H1 (cell line): ENCODE data around the gene CACNA1C. TPM values are rescaled to one million over a fixed set of nuclear protein-coding genes. Genes with fewer than 3 reads are reported as not detected.

ENCODE experiments used
- CTCF ChIA-PET: fragments of 300-600 bp; sonication (Branson Sonifier 250); formaldehyde crosslinking; loops from one replicate; lab custom pipeline; 2021; ENCODE audit not compliant: partially characterized antibody; lab: Charles Lee
- POLR2A ChIA-PET: fragments of 300-600 bp; sonication (Branson Sonifier 250); formaldehyde crosslinking; loops from one replicate; lab custom pipeline; 2021; ENCODE audit warnings: inconsistent platforms; ENCODE audit not compliant: partially characterized antibody; lab: Charles Lee
- DNase-seq, 2 experiments: peaks; one replicate each; pipeline versions ENCODE4 v3.0.0 to v3.0.0-alpha.2; 2010 to 2022; ENCODE audit warnings: low spot score in 2 of 2, low read depth in 1 of 2, mixed read lengths in 1 of 2
- FAIRE-seq: peaks from 2 replicates; lab custom pipeline; 2011; peaks lifted over from hg19 to GRCh38; lab: Jason Lieb, UNC
- H2AFZ ChIP-seq: 2 replicates; pipeline ENCODE4 v1.8.1; 2012; ENCODE audit warnings: low read length, inconsistent platforms
- H2AK5ac ChIP-seq: 2 replicates; pipeline ENCODE4 v1.6.1; 2013; ENCODE audit warnings: low read depth, low read length
- H2BK120ac ChIP-seq: replicated peaks from 2 replicates; pipeline ENCODE3; 2013; ENCODE audit warnings: low read depth, low read length, inconsistent platforms
- H2BK12ac ChIP-seq: 2 replicates; pipeline ENCODE4 v1.6.1; 2013; ENCODE audit warnings: low read depth, low read length
- H2BK15ac ChIP-seq: 2 replicates; pipeline ENCODE4 v1.6.1; 2013; ENCODE audit warnings: low read length
- H2BK20ac ChIP-seq: 2 replicates; pipeline ENCODE4 v1.6.1; 2013; ENCODE audit warnings: low read length
- H2BK5ac ChIP-seq: 2 replicates; pipeline ENCODE4 v1.6.1; 2013; ENCODE audit warnings: low read depth, low read length
- H3K14ac ChIP-seq: 2 replicates; pipeline ENCODE4 v1.6.1; 2013; ENCODE audit warnings: inconsistent platforms; ENCODE audit not compliant: insufficient read length
- H3K18ac ChIP-seq: 2 replicates; pipeline ENCODE4 v1.6.1; 2013; ENCODE audit warnings: low read length; ENCODE audit errors: extremely low read depth
- H3K23ac ChIP-seq: 2 replicates; pipeline ENCODE4 v1.6.1; 2013; ENCODE audit warnings: inconsistent platforms; ENCODE audit not compliant: insufficient read length
- H3K23me2 ChIP-seq: 2 replicates; pipeline ENCODE4 v1.6.1; 2013; ENCODE audit warnings: low read depth, low read length
- H3K27ac ChIP-seq: 2 replicates; pipeline ENCODE4 v1.6.1; 2011; ENCODE audit warnings: low read depth, low read length, inconsistent platforms
- H3K27me3 ChIP-seq, 4 experiments: replicated peaks in 1 of 4; 1 replicate in 1 of 4; 2 replicates in 3 of 4; pipeline versions ENCODE4 v1.6.1 to v1.8.1; 2011 to 2013; ENCODE audit warnings: low read length in 3 of 4, mild to moderate bottlenecking in 3 of 4, inconsistent platforms in 2 of 4, mixed read lengths in 2 of 4, moderate library complexity in 1 of 4; ENCODE audit not compliant: control insufficient read depth in 3 of 4, insufficient read depth in 3 of 4; ENCODE audit errors: extremely low read depth in 1 of 4
- H3K36me3 ChIP-seq, 4 experiments: 2 replicates each; pipeline versions ENCODE4 v1.6.1 to v1.8.1; 2011 to 2013; ENCODE audit warnings: mild to moderate bottlenecking in 4 of 4, low read length in 3 of 4, moderate library complexity in 2 of 4, control low read depth in 1 of 4, inconsistent platforms in 1 of 4; ENCODE audit not compliant: insufficient read depth in 4 of 4, control insufficient read depth in 2 of 4
- H3K4ac ChIP-seq: replicated peaks from 2 replicates; pipeline ENCODE3; 2013; ENCODE audit warnings: low read length, low read depth, mixed read lengths, inconsistent platforms; ENCODE audit not compliant: insufficient read length
- H3K4me1 ChIP-seq, 4 experiments: replicated peaks in 1 of 4; 1 replicate in 1 of 4; 2 replicates in 3 of 4; pipeline versions ENCODE4 v1.6.1 to v1.8.1; 2011 to 2013; ENCODE audit warnings: low read length in 3 of 4, inconsistent platforms in 2 of 4, mixed read lengths in 1 of 4; ENCODE audit not compliant: insufficient read depth in 4 of 4, control insufficient read depth in 3 of 4
- H3K4me2 ChIP-seq, 2 experiments: 2 replicates each; pipeline versions ENCODE4 v1.6.1 to v1.8.1; 2011 to 2013; ENCODE audit warnings: low read depth in 2 of 2, low read length in 2 of 2, control low read depth in 1 of 2, inconsistent platforms in 1 of 2, mild to moderate bottlenecking in 1 of 2; ENCODE audit not compliant: insufficient read depth in 1 of 2
- H3K4me3 ChIP-seq, 4 experiments: fragments of 200-600, 300-600 bp in 1 of 4; sonication (generic), shearing (Covaris generic), sonication (Bioruptor Twin) in 1 of 4; 2 replicates each; pipeline versions ENCODE4 v1.5.1 to v1.8.1; 2011 to 2016; ENCODE audit warnings: low read length in 4 of 4, low read depth in 3 of 4, control low read depth in 2 of 4, inconsistent platforms in 2 of 4, mild to moderate bottlenecking in 2 of 4, mixed read lengths in 1 of 4, moderate library complexity in 1 of 4; ENCODE audit not compliant: insufficient read depth in 2 of 4; ENCODE audit errors: extremely low read depth in 1 of 4
- H3K56ac ChIP-seq: replicated peaks from 2 replicates; pipeline ENCODE3; 2013; ENCODE audit warnings: low read depth, mild to moderate bottlenecking, mixed read lengths, low read length, inconsistent platforms; ENCODE audit not compliant: insufficient read length
- H3K79me1 ChIP-seq: 2 replicates; pipeline ENCODE4 v1.6.1; 2013; ENCODE audit warnings: low read depth, low read length, control low read depth
- H3K79me2 ChIP-seq, 2 experiments: 2 replicates each; pipeline versions ENCODE4 v1.6.1 to v1.8.1; 2012 to 2013; ENCODE audit warnings: low read length in 2 of 2, mild to moderate bottlenecking in 2 of 2, inconsistent platforms in 1 of 2; ENCODE audit not compliant: insufficient read depth in 2 of 2, control insufficient read depth in 1 of 2
- H3K9ac ChIP-seq, 4 experiments: replicated peaks in 1 of 4; 1 replicate in 1 of 4; 2 replicates in 3 of 4; pipeline versions ENCODE4 v1.6.1 to v1.8.1; 2011 to 2013; ENCODE audit warnings: low read depth in 3 of 4, low read length in 3 of 4, control low read depth in 2 of 4, mild to moderate bottlenecking in 2 of 4, moderate library complexity in 2 of 4, inconsistent platforms in 1 of 4; ENCODE audit errors: extremely low read depth in 1 of 4
- H3K9me3 ChIP-seq, 2 experiments: 2 replicates each; pipeline versions ENCODE4 v1.6.1 to v1.8.1; 2012 to 2013; ENCODE audit warnings: mild to moderate bottlenecking in 2 of 2, moderate library complexity in 2 of 2, control low read depth in 1 of 2, inconsistent platforms in 1 of 2, low read depth in 1 of 2, low read length in 1 of 2, mixed read lengths in 1 of 2; ENCODE audit not compliant: insufficient read depth in 2 of 2
- H4K20me1 ChIP-seq, 2 experiments: replicated peaks in 1 of 2; 2 replicates each; pipeline versions ENCODE3 to v1.8.1; 2011 to 2013; ENCODE audit warnings: inconsistent platforms in 2 of 2, low read length in 2 of 2, mild to moderate bottlenecking in 1 of 2; ENCODE audit not compliant: insufficient read depth in 2 of 2, control insufficient read depth in 1 of 2
- H4K5ac ChIP-seq: 2 replicates; pipeline ENCODE4 v1.6.1; 2013; ENCODE audit warnings: low read length, low read depth, mixed read lengths, inconsistent platforms; ENCODE audit not compliant: insufficient read length
- H4K8ac ChIP-seq: 2 replicates; pipeline ENCODE4 v1.8.0; 2013; ENCODE audit warnings: mild to moderate bottlenecking, moderate library complexity, low read length, inconsistent platforms; ENCODE audit not compliant: insufficient read depth; ENCODE audit errors: extremely low read depth
- H4K91ac ChIP-seq: replicated peaks from 2 replicates; pipeline ENCODE3; 2013; ENCODE audit warnings: low read length, mixed read lengths, inconsistent platforms; ENCODE audit not compliant: insufficient read length
- ATF2 ChIP-seq: IDR thresholded peaks from 2 replicates; pipeline ENCODE4 v1.6.1; 2012; ENCODE audit warnings: low read length, inconsistent platforms
- CBX8 ChIP-seq: fragments of 300-800, 300-1000 bp; sonication (generic); IDR thresholded peaks from 2 replicates; pipeline ENCODE4 v1.7.1; 2016; ENCODE audit warnings: low read depth, low read length, borderline replicate concordance
- CHD1 ChIP-seq: IDR thresholded peaks from 2 replicates; pipeline ENCODE4 v1.6.1; 2012; ENCODE audit warnings: low read depth, low read length, improper control_type of control experiment
- EZH2 ChIP-seq: fragments of 200-600 bp; sonication (generic); IDR thresholded peaks from 2 replicates; pipeline ENCODE4 v1.7.1; 2012; ENCODE audit warnings: low read depth, mild to moderate bottlenecking, moderate library complexity, low read length, inconsistent platforms; ENCODE audit not compliant: severe bottlenecking
- FOSL1 ChIP-seq: IDR thresholded peaks from 2 replicates; pipeline ENCODE4 v1.6.1; 2011; ENCODE audit warnings: mild to moderate bottlenecking, low read depth, low read length, moderate library complexity; ENCODE audit not compliant: insufficient read depth
- HDAC6 ChIP-seq: IDR thresholded peaks from one replicate; pipeline ENCODE4 v1.7.1; 2012; ENCODE audit warnings: low read depth, mild to moderate bottlenecking, inconsistent platforms, low read length, moderate library complexity
- KDM4A ChIP-seq: IDR thresholded peaks from one replicate; pipeline ENCODE4 v1.7.1; 2012; ENCODE audit warnings: low read depth, mild to moderate bottlenecking, moderate library complexity, low read length, inconsistent platforms; ENCODE audit not compliant: severe bottlenecking
- USF2 ChIP-seq: IDR thresholded peaks from 2 replicates; pipeline ENCODE4 v1.6.1; 2011; ENCODE audit warnings: low read length, improper control_type of control experiment
- YY1 ChIP-seq: IDR thresholded peaks from 2 replicates; pipeline ENCODE4 v1.6.1; 2011; ENCODE audit warnings: low read depth, mild to moderate bottlenecking, low read length
- WGBS, 2 experiments: shearing (Covaris generic) in 1 of 2; methylation state at CpG; one replicate each; pipeline versions ENCODE4 v1.1.6 to v1.1.7; 2013 to 2015; ENCODE audit warnings: low lambda C conversion rate in 2 of 2, mixed read lengths in 2 of 2, inconsistent platforms in 1 of 2, low coverage in 1 of 2, missing lambda C conversion rate in 1 of 2; ENCODE audit not compliant: insufficient replicate concordance in 2 of 2, insufficient coverage in 1 of 2, insufficient read length in 1 of 2; ENCODE audit errors: extremely low coverage in 1 of 2, missing lambda C conversion rate in 1 of 2; 5-methylcytosine and 5-hydroxymethylcytosine counted together
- polyA plus RNA-seq, 7 experiments: library from polyadenylated mRNA; depleted of rRNA in 3 of 7; stranded (reverse) in 5 of 7; unstranded in 2 of 7; fragments of >200 nt in 5 of 7; fragments of 200-250 nt in 2 of 7; gene quantifications; 1 replicate in 5 of 7; 2 replicates in 1 of 7; 4 replicates in 1 of 7; pipeline versions ENCODE4 v1.2.1 to v1.2.3, GENCODE V29; 2011 to 2013; ENCODE audit warnings: missing spikeins in 2 of 7, mixed read lengths in 2 of 7
- total RNA-seq: library from RNA; stranded (reverse); fragmentation: NEBNext Ultra II Directional; extraction: Animal tissue kit (Norgen Biotek cat#: 25700); gene quantifications from 2 replicates; pipeline ENCODE4 v1.2.1, GENCODE V29; 2021
- TF ChIP-seq, protein P1 (sequence below): IDR thresholded peaks from 2 replicates; pipeline ENCODE4 v1.6.1; 2012; ENCODE audit warnings: inconsistent platforms

The CACNA1C gene
- total and polyA plus RNA-seq, 2 of the 8 experiments (the other 6 are each of a cell fraction or from before 2014, with no cell fraction given) = 1.3 TPM

- Histone ChIP-seq H2AFZ (peak overlapping the region; percentile 28; the same call in 1 of the 2 replicates), H2BK120ac (no peak overlapping the region), H3K23me2 (peaks cover 9% of the 10 kb centered on the region; the same call in 1 of the 2 replicates), H3K4me3 (peak overlapping the region; percentile 54 to 82 (median 62); a peak in 7 of 8 replicates), H3K27ac (no peak overlapping the region), H2BK5ac (no peak overlapping the region; the same call in 1 of the 2 replicates), H3K79me2 (no peaks in the 10 kb centered on the region), H2BK15ac (peak overlapping the region; percentile 100; the same call in 1 of the 2 replicates), H3K27me3 (peaks cover 0 to 10% (median 6%) of the 10 kb centered on the region in 4 experiments; a peak in 3 of 7 replicates), H2BK20ac (no peak overlapping the region), H3K4me1 (peaks cover 0 to 8% (median 4%) of the 10 kb centered on the region in 4 experiments; a peak in 4 of 7 replicates), H2BK12ac (no peak overlapping the region), H4K20me1 (no peaks in the 10 kb centered on the region), H4K5ac (no peak overlapping the region), H4K8ac (no peak overlapping the region), H3K18ac (no peak overlapping the region), H4K91ac (no peak overlapping the region), H3K9ac (no peak overlapping the region), H3K23ac (no peak overlapping the region), H3K4ac (no peak overlapping the region), H3K79me1 (no peaks in the 10 kb centered on the region), H3K4me2 (peak overlapping the region; percentile 66 to 90), H3K14ac (no peak overlapping the region), H3K9me3 (no peaks in the 10 kb centered on the region), H2AK5ac (no peak overlapping the region), H3K36me3 (no peaks in the 10 kb centered on the region), H3K56ac (no peak overlapping the region)
- FAIRE-seq (no peak), DNase-seq (no peak)
- 74% methylated on average over 13 of the region's 13 CpGs; no CpG with 5 or more reads in 1 of the 2 experiments for whole genome bisulfite sequencing, 2 experiments
- CTCF ChIA-PET = interaction anchor here (0.7 to 4.6 kb wide), 8 partner anchors 9 to 96 kb away, joined by 3 to 32 read pairs (median 4); no protein-coding TSS in a partner anchor
- POLR2A ChIA-PET = interaction anchor here (0.8 to 2.4 kb wide), 8 partner anchors 10 to 103 kb away, joined by 3 to 17 read pairs (median 4); partner anchors contain the start of gene FKBP4
- TF ChIP-seq EZH2 = no peak
- TF ChIP-seq, protein P1, sequence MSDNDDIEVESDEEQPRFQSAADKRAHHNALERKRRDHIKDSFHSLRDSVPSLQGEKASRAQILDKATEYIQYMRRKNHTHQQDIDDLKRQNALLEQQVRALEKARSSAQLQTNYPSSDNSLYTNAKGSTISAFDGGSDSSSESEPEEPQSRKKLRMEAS = no peak
- TF ChIP-seq FOSL1 = no peak
- TF ChIP-seq USF2 = no peak
- TF ChIP-seq HDAC6 = no peak
- no peak for TF ChIP-seq CBX8
- TF ChIP-seq YY1 = no peak
- no peak for TF ChIP-seq KDM4A
- no peak for TF ChIP-seq ATF2
- no peak for TF ChIP-seq CHD1
Measured at GRCh38 chr12:2692080-2692479, 639.3 kb downstream of the CACNA1C start.
